GM18507 (cell line): ENCODE measurements around the gene ZBTB32.

Experiments
- DNase-seq: peaks from one replicate; pipeline ENCODE4 v3.0.0; 2011; ENCODE audit warnings: low read depth; ENCODE audit not compliant: insufficient read length; ENCODE audit errors: extremely low spot score
- FAIRE-seq: peaks from 2 replicates; lab custom pipeline; 2011; peaks lifted over from hg19 to GRCh38; lab: Jason Lieb, UNC

ZBTB32 gene

DNA sequence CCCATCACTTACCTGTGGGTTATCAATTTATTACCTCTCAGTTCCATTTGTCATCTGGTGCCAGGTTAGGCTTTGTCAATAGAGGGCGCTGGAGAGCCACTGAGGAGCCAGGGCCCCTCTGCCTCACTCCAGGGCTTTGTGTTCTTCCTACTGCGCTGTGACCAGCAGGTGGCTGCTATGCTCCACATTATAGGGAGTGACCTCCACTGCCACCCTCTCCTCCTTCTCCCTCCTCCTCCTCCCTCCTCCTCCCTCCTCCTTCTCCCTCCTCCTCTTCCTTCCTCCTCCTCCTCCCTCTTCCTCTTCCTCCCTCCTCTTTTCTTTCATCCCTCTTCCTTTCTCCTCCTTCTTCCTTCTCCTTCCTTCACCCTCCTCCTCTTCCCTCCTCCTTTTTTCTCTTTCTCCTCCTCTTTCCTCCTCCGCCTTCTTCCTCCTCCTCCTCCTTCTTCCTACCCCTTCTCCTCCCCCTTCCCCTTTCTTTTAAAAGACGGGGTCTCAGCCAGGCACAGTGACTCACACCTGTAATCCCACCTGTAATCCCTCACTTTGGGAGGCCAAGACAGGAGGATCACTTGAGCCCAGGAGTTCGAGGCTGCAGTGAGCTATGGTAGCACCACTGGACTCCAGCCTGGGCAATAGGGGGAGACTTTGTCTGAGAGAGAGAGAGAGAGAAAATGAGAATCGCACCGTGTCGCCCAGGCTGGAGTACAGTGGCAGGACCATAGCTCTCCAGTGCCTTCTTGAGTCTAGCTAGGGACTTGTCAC lies 10.3 kb upstream of the ZBTB32 start:
- FAIRE-seq (peak; percentile 96), DNase-seq (peak; percentile 80)

DNA sequence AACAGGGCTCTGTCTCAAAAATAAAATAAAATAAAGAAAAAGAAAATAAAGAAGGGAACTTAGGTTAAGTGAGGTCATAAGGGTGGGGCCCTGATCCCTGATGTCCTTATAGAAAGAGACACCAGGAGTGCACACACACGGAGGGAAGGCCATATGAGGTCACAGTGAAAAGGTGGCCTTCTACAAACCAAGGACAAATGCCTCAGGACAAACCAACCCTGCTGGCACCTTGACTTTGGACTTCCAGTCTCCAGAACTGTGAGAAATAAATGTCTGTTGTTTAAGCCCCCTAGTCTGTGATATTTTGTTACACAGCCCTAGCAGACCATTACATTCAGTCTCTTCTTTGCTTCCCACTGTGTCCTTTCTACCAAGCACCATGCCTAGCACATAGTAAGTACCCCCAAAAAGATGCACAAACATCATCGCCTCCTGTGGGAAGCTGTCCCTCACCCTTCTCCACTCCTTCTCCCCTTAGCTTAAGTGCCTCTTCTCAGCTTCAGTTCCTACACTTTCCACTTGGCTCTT lies 8.4 kb upstream of the ZBTB32 start:
- FAIRE-seq (no peak), DNase-seq (no peak)

DNA sequence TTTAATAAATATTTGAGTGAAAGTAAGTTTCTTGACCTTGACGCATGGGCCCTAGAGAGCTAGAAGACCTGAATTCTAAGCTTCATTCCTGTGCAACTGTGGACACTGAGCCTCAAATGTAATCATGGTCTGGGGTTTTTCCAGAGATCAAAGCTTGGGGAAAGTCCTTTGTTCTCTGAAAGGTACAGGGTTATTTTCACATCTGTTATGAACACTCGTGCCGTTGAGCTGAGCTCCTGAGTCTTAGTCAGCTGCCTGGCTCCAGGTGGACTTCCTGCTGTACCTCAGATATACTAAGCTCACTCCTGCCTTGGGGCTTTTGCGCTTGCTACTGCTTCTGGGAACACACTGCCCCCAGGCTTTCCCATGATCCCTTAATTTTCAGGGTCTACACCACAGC lies 7.5 kb upstream of the ZBTB32 start:
- DNase-seq (no peak), FAIRE-seq (peak; percentile 65)

DNA sequence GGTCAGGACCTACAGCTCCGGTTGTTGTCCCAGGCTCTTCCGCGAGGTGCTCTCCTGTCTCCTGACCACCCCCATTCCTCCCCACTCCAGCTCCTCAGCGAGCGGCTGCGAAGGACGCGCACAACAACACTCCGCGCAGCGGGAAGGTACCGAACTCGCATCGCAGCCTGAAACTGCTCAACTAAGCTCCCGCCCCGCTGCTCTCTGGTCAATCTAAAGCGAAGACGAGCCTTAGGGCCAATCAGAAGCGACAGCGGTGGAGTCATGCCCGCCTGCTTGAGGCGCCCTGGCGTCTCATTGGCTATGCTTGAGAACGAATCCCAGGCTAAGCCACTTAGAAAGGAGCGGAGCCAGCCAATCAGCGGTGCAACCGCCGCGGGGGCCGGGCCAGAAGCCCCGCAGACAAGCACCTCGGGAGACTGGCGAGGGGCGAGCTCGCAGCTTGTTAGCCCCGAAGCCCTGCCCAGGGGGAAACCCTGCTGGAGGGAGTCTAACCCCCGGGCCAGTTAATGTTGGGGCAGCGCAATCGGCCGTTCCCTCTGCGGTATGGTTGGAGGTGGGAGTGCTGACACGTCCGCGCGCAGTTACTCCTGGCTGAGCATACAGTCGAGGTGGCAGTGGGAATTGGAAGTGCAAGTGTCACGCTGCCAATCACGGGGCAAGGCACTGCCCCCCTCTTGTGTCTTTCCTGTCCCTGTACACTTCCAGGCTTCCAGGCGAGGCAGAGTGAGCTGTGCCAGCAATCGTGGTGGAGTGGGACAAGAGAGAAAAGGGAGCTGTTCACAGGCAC lies 1.9 kb upstream of the ZBTB32 start:
- DNase-seq, result peak; percentile 85

DNA sequence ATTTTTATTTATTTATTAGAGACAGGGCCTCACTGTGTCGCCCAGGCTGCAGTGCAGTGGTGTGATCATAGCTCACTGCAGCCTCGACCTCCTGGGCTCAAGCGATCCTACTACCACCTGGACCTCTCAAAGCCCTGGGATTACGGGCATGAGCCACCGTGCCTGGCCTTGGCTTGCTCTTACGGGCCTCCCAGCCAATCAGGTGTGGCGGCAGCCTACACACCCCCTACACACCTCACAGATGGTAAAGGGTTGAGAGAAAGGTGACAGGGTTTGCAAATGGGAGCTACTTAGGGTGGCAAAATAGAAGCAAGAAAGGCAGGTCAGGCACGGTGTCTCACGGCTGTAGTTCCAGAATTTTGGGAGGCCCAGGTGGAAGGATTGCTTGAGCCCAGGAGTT lies 1.0 kb upstream of the ZBTB32 start:
- DNase-seq, result no peak

More for the DNA sequence above, 1.9 kb upstream of the ZBTB32 start:
- peak; percentile 100 for FAIRE-seq

DNA sequence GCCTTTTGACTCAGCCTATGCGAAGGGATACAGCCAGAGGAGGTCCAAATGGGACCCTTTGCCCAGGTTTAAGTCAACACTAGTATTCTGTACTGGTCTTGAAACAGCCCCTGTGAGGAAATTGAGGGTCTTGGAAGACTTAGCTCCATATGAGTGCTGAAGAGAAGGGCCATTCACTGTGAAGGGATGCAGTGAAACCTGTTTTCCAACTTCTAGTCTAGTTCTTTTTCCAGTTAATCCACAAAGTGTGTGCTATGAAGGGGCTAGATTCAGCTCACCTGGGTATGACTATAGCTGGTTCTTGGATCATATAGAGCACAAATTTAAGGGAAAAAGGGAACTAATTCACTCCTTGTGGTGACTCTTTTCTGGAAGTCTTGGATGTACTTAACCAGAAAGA lies 4.0 kb downstream of the ZBTB32 start:
- DNase-seq (no peak), FAIRE-seq (no peak)

More for the DNA sequence above, 1.0 kb upstream of the ZBTB32 start:
- FAIRE-seq, result no peak

DNA sequence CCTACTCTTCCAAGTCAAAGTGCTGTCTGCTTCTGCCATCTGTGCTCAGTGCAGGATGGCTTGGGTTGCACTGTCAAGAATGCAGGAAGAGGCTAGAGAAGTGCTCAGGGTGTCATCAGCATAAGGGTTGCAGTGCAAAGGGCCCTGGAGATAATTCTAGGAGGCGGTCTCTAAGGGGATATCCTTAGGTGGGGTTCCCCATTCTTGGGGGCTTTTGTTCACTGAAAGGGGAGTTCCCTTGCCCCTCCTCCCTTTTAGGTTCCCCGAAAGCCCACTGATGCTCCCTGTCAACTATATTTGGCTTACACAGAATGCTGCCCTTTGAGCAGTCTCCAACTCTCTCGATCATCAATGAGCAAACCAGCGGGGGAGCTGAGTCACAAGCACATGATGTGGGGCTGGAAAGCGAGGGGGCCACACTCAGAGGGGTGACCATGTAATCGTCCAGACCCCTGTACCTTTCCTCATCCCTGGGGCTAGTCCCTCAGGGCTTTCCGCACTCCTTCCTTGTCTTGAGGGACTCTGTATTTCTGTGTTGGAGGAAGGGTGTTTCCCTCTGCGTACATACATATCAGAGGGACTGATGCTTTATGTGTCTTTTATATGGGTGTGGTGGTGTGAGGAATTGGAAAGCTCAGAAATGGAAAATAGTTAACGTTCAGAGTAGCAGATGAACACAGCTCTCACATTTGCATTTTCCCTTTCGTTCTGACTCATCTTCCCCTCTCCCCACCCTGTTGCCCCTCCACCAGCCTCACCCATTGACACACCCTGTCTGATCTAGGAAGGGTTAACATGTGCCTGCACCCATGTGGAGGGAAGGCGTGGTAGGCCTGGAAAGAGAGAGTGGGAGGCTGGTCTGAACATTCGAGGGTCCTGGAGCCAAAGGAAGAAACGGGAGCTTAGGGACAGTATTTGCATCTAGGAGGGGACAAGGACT lies 6.7 kb downstream of the ZBTB32 start:
- FAIRE-seq (peak; percentile 99), DNase-seq (peak; percentile 60)

DNA sequence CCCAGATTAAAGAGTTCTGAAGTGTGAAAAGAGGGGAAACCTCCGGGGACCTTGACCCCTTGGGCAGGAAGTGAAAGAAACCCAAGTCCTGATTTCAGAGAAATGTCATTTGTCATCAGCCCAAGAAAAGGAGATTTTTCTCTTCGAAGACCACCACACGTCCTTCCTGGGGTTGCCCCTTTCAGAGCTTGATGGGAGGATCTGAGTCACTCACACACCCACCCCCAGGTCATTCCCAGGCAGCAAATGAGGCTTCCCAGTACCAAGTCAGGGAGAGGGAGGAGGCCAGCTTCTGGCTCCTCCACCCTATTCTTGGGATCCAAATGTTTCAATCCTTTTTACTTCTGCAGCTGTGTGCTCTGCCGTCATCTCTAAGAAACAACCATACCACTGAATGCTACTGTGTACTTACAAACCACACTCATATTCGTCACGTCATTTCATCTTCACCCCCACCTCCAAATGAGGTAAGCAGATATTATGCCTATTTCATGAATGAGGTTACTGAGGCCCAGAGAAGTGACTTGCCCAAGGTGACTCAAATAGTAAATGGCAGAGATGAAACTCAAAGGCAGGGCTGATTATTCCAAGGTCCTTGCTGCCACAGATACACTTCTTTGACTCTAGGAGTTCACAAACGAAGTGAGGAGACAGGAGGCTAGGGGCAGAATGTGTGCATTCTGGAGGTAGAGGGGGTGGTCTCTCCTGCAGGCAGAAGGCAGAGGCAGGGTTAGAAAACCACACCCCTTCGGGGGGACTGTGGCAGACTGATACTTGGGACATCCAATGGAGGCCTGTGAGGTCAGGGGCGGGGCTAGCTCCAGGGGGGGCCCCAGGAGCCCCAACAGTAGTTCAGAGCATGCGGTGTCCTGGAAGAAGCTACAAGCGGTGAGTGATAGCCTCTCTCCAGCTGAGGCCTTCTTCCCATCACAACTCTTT lies 8.5 kb downstream of the ZBTB32 start:
- FAIRE-seq, result peak; percentile 94

DNA sequence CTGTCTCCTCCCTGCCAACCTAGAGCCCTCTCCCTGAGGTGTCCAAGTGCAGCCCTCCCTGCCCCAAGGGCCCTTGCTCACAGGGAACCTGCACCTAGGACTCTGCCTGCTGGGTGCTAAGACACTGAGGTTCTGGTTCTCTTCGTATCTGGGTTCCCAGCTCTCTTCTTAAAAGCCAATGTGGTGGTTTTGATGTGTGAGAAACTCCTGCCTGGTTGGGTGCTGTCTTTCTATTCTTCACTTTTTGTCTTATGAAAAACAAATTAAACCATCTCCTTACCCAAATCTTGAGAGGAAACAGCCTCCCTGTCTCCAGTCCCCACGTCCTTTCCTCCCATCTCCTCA lies 9.1 kb downstream of the ZBTB32 start:
- no peak for DNase-seq
- no peak for FAIRE-seq

More for the DNA sequence above, 8.5 kb downstream of the ZBTB32 start:
- DNase-seq, result peak; percentile 54

DNA sequence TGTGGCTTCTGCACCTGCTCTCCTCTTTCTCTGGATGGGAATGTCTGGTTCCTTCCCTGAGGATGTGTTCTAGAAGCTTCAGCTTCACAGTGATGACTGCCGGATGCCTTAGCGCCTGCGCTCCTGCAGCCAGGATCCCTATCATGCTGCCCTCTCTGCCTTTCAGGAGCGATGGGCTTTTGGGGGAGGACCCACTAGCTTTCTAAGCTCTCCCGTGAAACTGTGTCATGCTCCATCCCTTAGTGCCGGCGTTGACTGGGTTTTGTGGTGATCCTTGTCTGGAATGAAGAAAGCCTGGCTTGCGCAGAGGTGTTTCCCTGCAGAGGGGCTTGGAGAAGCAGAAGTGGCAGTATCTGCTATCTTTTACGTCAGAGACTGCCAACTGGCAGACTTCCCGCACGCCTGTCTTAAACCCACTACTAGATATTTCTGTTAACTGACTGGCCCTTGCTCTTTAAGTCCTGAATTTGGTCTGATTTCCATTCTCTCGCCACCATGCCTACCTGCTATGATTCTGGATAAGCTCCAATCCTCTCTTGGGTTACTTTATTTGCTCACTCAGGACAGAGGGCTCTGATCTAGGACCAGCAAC lies 9.6 kb downstream of the ZBTB32 start:
- DNase-seq, result no peak
- peak; percentile 55 for FAIRE-seq

DNA sequence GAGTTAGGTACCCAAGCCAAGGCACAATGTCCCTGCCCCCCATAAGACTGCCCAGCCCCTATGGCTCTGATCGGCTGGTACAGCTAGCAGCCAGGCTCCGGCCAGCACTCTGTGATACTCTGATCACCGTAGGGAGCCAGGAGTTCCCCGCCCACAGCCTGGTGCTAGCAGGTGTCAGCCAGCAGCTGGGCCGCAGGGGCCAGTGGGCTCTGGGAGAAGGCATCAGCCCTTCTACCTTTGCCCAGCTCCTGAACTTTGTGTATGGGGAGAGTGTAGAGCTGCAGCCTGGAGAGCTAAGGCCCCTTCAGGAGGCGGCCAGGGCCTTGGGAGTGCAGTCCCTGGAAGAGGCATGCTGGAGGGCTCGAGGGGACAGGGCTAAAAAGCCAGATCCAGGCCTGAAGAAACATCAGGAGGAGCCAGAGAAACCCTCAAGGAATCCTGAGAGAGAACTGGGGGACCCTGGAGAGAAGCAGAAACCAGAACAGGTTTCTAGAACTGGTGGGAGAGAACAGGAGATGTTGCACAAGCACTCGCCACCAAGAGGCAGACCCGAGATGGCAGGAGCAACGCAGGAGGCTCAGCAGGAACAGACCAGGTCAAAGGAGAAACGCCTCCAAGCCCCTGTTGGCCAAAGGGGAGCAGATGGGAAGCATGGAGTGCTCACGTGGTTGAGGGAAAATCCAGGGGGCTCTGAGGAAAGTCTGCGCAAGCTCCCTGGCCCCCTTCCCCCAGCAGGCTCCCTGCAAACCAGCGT lies 10.4 kb downstream of the ZBTB32 start:
- DNase-seq, result no peak
- FAIRE-seq, result peak; percentile 78

DNA sequence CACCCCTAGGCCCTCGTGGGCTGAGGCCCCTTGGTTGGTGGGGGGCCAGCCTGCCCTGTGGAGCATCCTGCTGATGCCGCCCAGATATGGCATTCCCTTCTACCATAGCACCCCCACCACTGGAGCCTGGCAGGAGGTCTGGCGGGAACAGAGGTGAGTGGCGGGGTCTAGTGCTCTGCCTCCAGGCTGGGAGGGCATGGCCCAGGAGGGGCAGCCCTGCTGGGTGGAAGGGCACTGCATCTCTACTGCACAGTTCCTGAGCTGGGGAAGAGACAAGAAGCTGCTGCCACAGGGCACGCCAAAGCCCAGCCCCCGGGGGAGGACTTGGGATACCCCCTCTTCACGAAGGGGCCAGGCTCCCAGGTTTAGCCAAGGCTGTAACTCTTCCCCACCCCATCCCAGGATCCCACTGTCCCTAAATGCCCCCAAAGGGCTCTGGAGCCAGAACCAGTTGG lies 11.0 kb downstream of the ZBTB32 start:
- no peak for FAIRE-seq
- no peak for DNase-seq

DNA sequence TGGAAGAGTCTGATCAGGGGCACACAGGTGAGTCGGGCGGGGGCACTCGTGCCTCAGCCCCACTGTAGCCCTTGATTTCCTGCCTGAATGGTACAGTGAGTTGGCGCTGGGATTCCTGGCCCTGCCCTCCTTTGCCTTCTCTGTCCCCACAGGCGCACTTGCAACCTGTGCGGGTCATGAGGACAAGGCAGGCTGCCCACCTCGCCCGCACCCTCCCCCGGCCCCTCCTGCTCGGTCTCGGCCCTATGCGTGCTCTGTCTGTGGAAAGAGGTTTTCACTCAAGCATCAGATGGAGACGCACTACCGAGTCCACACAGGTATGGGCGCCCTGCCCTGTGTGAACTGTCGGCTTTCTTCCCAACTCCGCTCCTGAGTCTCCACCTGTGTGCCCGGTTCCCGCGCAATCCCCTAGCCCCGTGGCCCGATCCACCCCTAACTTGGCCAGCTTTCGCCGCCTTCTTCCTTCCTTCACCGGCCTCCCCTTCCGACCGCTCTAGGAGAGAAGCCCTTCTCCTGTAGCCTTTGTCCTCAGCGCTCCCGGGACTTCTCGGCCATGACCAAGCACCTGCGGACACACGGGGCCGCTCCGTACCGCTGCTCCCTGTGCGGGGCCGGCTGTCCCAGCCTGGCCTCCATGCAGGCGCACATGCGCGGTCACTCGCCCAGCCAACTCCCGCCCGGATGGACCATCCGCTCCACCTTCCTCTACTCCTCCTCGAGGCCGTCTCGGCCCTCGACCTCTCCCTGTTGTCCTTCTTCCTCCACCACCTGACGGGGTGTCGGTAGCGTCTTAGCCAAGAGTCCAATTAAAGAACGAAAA lies 11.8 kb downstream of the ZBTB32 start:
- no peak for DNase-seq
- FAIRE-seq, result peak; percentile 39

DNA sequence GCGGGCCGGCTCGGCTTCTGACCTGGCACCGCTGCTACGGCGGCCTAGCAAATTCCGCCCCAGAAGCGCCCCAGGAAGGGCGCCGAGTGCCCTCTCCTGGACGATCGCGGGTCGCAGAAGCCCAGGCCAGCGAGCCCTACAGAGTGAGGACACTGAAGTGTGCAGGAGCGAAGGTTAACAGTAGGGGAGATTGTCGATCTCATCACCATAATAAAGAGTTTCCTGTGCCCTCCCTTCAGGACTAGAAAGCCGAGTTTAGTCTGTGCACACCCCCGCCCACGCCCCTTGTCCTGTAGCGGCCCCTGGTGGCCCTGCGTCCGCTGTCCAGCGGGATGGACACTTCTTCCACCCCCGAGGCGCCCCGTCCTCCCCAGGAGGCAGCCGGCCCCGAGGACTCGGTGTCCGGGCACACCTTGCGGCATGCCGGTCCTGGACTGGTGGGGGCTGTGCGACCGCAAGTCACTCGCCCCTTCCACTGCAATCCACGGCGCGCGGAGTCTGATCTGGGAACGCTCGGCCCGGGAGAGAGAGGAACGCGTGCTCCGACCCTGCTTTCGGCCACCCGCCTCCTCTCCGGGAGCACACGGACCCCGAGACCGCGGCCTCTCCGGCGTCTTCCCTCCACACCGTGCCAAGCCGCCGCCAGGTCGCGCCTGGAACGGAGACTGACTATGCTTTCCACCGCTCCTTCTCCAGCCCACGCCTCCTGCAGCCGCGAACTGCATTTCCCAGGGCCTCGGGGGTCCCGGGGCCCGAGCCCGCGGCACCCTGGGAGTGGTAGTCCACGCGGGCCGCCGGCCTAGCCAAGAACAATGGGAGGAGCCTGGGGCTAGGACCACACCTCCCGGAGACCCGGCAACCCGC lies 12.7 kb downstream of the ZBTB32 start:
- FAIRE-seq (peak; percentile 94), DNase-seq (peak; percentile 92)

DNA sequence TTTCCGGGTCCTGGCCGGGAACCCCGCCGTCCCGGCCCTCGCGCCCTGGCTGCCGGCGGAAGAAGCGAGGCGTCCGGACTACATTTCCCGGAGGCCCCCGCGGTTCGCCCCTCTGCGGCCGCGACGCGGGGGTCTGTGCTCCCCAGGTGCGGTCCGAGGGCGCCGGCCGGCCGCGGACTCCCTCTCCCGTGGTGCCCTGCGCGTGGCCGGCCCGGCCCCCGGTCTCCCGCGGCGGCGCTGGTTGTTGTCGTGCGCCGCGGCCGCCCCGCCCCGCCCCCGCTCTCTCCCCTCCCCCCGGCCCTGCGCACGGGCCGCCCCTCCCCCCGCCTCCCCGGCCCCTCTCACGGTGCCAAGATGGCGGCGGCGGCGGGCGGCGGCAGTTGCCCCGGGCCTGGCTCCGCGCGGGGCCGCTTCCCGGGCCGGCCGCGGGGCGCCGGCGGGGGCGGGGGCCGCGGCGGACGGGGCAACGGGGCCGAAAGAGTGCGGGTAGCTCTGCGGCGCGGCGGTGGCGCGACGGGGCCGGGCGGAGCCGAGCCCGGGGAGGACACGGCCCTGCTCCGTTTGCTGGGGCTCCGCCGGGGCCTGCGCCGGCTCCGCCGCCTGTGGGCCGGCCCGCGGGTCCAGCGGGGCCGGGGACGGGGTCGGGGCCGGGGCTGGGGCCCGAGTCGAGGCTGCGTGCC lies 13.4 kb downstream of the ZBTB32 start, which contains the start of gene KMT2B:
Gene KMT2B (plus strand): TSS at position 339 of the 680 bp plus-strand sequence. CDS start 16 bp downstream, at position 355.
- FAIRE-seq (no peak), DNase-seq (no peak)
